AG09309 (cell line): ENCODE results near the gene DACT3.

Experiments
- DNase-seq: peaks from one replicate; pipeline ENCODE4 v3.0.0-alpha.2; 2010; ENCODE audit warnings: low read depth
- H3K4me3 ChIP-seq: 2 replicates; pipeline ENCODE4 v1.5.1; 2011; ENCODE audit warnings: mild to moderate bottlenecking, low read depth, low read length, moderate library complexity; ENCODE audit not compliant: control insufficient read depth
- CTCF ChIP-seq: IDR thresholded peaks from 2 replicates; pipeline ENCODE4 v1.5.1; 2011; ENCODE audit warnings: mild to moderate bottlenecking, low read depth, low read length, inconsistent platforms; ENCODE audit not compliant: insufficient read depth, control insufficient read depth; ENCODE audit errors: missing control alignments

Gene DACT3

GRCh38 chr19:46697204-46697960, 36.4 kb upstream of the DACT3 start:
- no peak overlapping the region for H3K4me3 ChIP-seq
- TF ChIP-seq CTCF, result no peak
- DNase-seq, result no peak

- DNase-seq, result no peak
- no peak for TF ChIP-seq CTCF
- no peak overlapping the region for H3K4me3 ChIP-seq
These were observed 35.9 kb upstream of the DACT3 start for GRCh38 chr19:46696866-46697203.

- TF ChIP-seq CTCF, result no peak
- H3K4me3 ChIP-seq, result no peak overlapping the region
- no peak for DNase-seq
These were observed 35.1 kb upstream of the DACT3 start for GRCh38 chr19:46696052-46696451.

- TF ChIP-seq CTCF, result no peak
- no peak overlapping the region for H3K4me3 ChIP-seq
- DNase-seq, result no peak
These were observed 32.8 kb upstream of the DACT3 start for GRCh38 chr19:46693760-46694159.

DNA sequence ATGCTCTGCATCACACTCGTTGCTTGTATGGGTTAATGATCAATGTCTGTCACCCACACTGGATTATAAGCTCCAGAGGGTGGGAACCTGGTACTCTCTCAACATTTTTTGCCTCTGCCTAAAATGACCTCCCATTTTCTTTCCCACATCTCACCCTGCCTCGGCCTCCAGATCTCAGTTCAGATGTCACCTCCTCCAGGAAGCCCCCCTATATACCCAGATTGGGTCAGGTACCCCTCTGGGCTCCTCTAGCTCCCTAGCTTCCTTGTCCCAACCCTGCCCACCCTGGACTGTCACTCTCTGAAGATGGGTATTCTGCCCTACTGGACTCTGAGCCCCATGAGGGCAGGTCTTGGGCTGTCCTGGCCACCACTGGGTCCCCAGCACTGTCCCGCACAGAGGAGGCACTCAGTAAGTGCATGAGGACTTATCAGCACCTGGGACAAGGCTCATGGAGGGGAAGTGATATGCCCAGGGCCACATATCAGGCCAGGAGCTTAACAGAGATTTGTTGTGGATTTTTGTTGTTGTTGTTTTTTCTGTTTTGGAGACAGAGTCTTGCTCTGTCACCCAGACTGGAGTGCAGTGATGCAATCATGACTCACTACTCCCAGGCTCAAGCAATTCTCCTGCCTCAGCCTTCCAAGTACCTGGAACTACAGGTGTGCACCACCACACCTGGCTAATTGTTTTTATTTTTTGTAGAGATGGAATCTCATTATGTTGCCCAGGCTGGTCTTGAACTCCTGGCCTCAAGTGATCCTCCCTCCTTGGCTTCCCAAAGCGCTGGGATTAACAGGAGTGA, 32.1 kb upstream of the DACT3 start:
- DNase-seq, result no peak
- TF ChIP-seq CTCF, result no peak
- no peak overlapping the region for H3K4me3 ChIP-seq

DNA sequence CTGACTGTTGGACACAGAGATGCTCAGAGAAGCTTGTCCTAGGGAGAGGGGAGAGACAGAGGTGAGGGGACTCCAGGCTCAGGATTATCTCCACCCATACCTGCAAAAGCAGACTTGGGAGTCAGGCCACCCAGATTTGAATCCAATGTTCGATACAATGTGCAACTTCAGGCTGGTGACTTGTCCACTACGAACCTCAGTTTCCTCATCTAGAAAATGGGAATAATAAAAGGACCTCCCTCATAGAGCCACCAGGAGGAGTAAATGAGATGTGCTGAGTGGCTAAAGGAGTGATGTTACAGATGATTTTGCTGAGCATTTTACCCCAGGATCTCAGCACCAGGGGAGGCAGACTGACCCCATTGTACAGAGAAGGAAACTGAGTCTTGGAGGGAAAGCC, 31.0 kb upstream of the DACT3 start:
- DNase-seq, result no peak
- H3K4me3 ChIP-seq, result no peak overlapping the region
- no peak for TF ChIP-seq CTCF
